ENCODE data around the gene MUC4. TPM values are rescaled to one million over a fixed set of nuclear protein-coding genes. Genes with fewer than 3 reads are reported as not detected.
"Not testable (repeated sequence)": the region's sequence is repeated elsewhere in the genome, so short reads cannot be mapped to it uniquely, and the experiment has no call there.

MUC4 gene
- polyA plus RNA-seq, 3 donors, result not detected

DNA sequence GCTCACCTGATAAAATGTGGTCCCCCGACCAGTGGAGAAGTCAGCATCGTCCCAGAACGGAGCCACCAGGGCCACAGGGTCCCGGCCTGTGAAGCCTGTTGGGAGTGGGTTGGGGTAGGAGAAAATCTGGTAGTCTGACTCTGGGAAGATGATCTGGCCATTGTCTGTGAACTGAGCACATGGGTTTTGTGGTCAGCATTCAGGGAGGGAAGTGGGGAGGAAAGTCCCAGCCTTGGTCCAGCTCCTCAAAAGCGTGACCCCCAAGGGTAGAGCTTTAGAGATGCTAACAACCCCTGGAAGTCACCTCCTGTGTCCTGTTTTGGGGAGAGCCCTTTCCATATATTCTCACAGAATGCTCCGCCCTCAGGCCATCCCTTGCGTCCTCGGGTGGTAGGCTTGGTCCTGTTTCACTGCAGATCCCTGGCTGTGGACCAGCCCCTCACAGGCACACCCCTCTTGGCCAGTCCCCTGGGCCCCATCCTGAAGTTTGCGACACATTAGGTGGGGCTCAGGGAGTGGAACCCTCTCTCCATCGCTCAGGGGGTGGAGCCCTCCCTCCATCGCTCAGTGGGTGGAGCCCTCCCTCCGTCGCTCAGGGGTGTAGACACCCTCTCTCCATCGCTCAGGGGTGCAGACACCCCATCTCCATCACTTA is 40.0 kb downstream of the MUC4 start:
- H3K4me3 Mint-ChIP-seq, result no peak overlapping the region
- no peaks in the 10 kb centered on the region for H3K36me3 Mint-ChIP-seq
- Histone ChIP-seq H3K9me3 (replicated peaks in 1 of 2; ENCODE audit: control insufficient read depth in 1 of 2, insufficient read depth in 1 of 2, low read length in 2 of 2) (no peaks in the 10 kb centered on the region), H3K4me3 (replicated peaks in 1 of 3; ENCODE audit: low read depth in 2 of 3, low read length in 3 of 3) (no peak overlapping the region), H3K27ac (ENCODE audit: low read depth in 1 of 2, low read length in 2 of 2) (no peak overlapping the region), H4K20me1 (ENCODE audit: insufficient read depth, low read length) (no peaks in the 10 kb centered on the region), H3K4me1 (ENCODE audit: control insufficient read depth in 1 of 2, insufficient read depth in 2 of 2, low read length in 2 of 2) (no peaks in the 10 kb centered on the region), H3K9ac (ENCODE audit: insufficient read depth, low read length, poor library complexity, severe bottlenecking) (no peak overlapping the region), H3K79me2 (ENCODE audit: insufficient read depth, low read length) (no peaks in the 10 kb centered on the region), H3K4me2 (replicated peaks; ENCODE audit: extremely low read depth, low read length, poor library complexity, severe bottlenecking) (no peak overlapping the region), H3K36me3 (replicated peaks in 1 of 2; ENCODE audit: control insufficient read depth in 1 of 2, insufficient read depth in 2 of 2, low read length in 2 of 2) (no peaks in the 10 kb centered on the region), H2AFZ (ENCODE audit: insufficient read depth, low read depth, low read length, poor library complexity, severe bottlenecking) (no peak overlapping the region), H3K27me3 (ENCODE audit: control insufficient read depth in 2 of 2, insufficient read depth in 2 of 2, low read length in 2 of 2) (no peaks in the 10 kb centered on the region)
- TF ChIP-seq, protein P1, sequence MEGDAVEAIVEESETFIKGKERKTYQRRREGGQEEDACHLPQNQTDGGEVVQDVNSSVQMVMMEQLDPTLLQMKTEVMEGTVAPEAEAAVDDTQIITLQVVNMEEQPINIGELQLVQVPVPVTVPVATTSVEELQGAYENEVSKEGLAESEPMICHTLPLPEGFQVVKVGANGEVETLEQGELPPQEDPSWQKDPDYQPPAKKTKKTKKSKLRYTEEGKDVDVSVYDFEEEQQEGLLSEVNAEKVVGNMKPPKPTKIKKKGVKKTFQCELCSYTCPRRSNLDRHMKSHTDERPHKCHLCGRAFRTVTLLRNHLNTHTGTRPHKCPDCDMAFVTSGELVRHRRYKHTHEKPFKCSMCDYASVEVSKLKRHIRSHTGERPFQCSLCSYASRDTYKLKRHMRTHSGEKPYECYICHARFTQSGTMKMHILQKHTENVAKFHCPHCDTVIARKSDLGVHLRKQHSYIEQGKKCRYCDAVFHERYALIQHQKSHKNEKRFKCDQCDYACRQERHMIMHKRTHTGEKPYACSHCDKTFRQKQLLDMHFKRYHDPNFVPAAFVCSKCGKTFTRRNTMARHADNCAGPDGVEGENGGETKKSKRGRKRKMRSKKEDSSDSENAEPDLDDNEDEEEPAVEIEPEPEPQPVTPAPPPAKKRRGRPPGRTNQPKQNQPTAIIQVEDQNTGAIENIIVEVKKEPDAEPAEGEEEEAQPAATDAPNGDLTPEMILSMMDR (IDR thresholded peaks at IDR 0.05), result no peak
- WGBS (ENCODE audit: insufficient coverage), result 88% methylated on average over 9 of the region's 14 CpGs
- H3K9me3 Mint-ChIP-seq, result peaks cover 0 to 11% (median 2%) of the 10 kb centered on the region in 7 donors
- intact Hi-C loops (cut with micrococcal nuclease), result no loop called here
- DNase-seq, result no peak
- H3K27me3 Mint-ChIP-seq (ENCODE audit: low read depth in 3 of 3), result peaks cover 0 to 6% (median 2%) of the 10 kb centered on the region in 3 donors
- H3K27ac Mint-ChIP-seq, result no peak overlapping the region
- no peaks in the 10 kb centered on the region for H3K4me1 Mint-ChIP-seq

DNA sequence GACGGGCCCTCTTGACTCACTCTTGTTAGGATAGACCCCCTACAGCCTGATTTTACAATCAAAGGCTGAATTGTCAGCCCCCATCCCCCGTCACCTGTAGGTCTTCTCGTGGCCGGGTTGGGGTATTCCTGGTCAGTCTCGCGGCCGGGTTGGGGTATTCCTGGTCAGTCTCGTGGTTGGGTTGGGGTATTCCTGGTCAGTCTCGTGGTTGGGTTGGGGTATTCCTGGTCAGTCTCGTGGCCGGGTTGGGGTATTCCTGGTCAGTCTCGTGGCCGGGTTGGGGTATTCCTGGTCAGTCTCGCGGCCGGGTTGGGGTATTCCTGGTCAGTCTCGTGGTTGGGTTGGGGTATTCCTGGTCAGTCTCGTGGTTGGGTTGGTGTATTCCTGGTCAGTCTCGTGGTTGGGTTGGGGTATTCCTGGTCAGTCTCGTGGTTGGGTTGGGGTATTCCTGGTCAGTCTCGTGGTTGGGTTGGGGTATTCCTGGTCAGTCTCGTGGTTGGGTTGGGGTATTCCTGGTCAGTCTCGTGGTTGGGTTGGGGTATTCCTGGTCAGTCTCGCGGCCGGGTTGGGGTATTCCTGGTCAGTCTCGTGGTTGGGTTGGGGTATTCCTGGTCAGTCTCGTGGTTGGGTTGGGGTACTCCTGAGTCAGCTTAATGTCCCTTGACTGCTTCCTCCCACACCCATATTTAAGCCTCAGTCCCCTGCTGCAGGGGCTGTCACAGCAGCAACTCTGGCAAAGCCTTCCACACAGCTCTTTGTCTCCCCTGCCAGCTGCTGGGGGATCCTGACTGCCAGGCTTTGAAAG is 40.7 kb downstream of the MUC4 start:
- H3K27ac ChIP-seq (ENCODE audit: low read depth in 1 of 2, low read length in 2 of 2); H3K4me1 ChIP-seq (ENCODE audit: control insufficient read depth in 1 of 2, insufficient read depth in 2 of 2, low read length in 2 of 2); H3K27me3 Mint-ChIP-seq (ENCODE audit: low read depth in 3 of 3); H3K79me2 ChIP-seq (ENCODE audit: insufficient read depth, low read length); H3K9ac ChIP-seq (ENCODE audit: insufficient read depth, low read length, poor library complexity, severe bottlenecking); H3K4me3 Mint-ChIP-seq; DNase-seq; H3K4me3 ChIP-seq (replicated peaks in 1 of 3; ENCODE audit: low read depth in 2 of 3, low read length in 3 of 3); H3K27ac Mint-ChIP-seq; H3K4me2 ChIP-seq (replicated peaks; ENCODE audit: extremely low read depth, low read length, poor library complexity, severe bottlenecking); H2AFZ ChIP-seq (ENCODE audit: insufficient read depth, low read depth, low read length, poor library complexity, severe bottlenecking); H3K27me3 ChIP-seq (ENCODE audit: control insufficient read depth in 2 of 2, insufficient read depth in 2 of 2, low read length in 2 of 2); intact Hi-C loops (cut with micrococcal nuclease); H3K36me3 ChIP-seq (replicated peaks in 1 of 2; ENCODE audit: control insufficient read depth in 1 of 2, insufficient read depth in 2 of 2, low read length in 2 of 2); H4K20me1 ChIP-seq (ENCODE audit: insufficient read depth, low read length); H3K36me3 Mint-ChIP-seq; H3K9me3 ChIP-seq (replicated peaks in 1 of 2; ENCODE audit: control insufficient read depth in 1 of 2, insufficient read depth in 1 of 2, low read length in 2 of 2); H3K4me1 Mint-ChIP-seq: not testable (repeated sequence)
- H3K9me3 Mint-ChIP-seq, result peaks cover 0 to 11% (median 3%) of the 10 kb centered on the region in 7 donors
- WGBS (ENCODE audit: insufficient coverage), result 0% methylated on average over 1 of the region's 28 CpGs

All from CD14-positive monocyte (primary cell).